ENCODE measurements around the gene CNIH3.

The CNIH3 gene

GRCh38 chr1:224668984-224669383 lies 52.9 kb downstream of the CNIH3 start:
- no peak for TF ChIP-seq CTCF (IDR thresholded peaks at IDR 0.05)

- TF ChIP-seq CTCF (IDR thresholded peaks at IDR 0.05) = no peak
Measured at GRCh38 chr1:224669403-224669802, 53.3 kb downstream of the CNIH3 start.

GRCh38 chr1:224670506-224670905 lies 54.4 kb downstream of the CNIH3 start:
- TF ChIP-seq CTCF (IDR thresholded peaks at IDR 0.05) = no peak

GRCh38 chr1:224671076-224671475 lies 55.0 kb downstream of the CNIH3 start:
- TF ChIP-seq CTCF (IDR thresholded peaks at IDR 0.05) = no peak

GRCh38 chr1:224673141-224673540 lies 57.0 kb downstream of the CNIH3 start:
- TF ChIP-seq CTCF (IDR thresholded peaks at IDR 0.05) = no peak

GRCh38 chr1:224675590-224675989 lies 59.5 kb downstream of the CNIH3 start:
- no peak for TF ChIP-seq CTCF (IDR thresholded peaks at IDR 0.05)

GRCh38 chr1:224676551-224676950 lies 60.4 kb downstream of the CNIH3 start:
- TF ChIP-seq CTCF (IDR thresholded peaks at IDR 0.05) = no peak

- TF ChIP-seq CTCF (IDR thresholded peaks at IDR 0.05) = no peak
Measured at GRCh38 chr1:224678168-224678567, 62.1 kb downstream of the CNIH3 start.
